Progenitor cell of endocrine pancreas (in vitro differentiated cells): ENCODE measurements around the gene XKR7. TPM values are rescaled to one million over a fixed set of nuclear protein-coding genes. Genes with fewer than 3 reads are reported as not detected.

Source experiments
- DNase-seq: peaks from one replicate; pipeline ENCODE4 v3.0.0; 2021; ENCODE audit warnings: low spot score; ENCODE audit not compliant: unreplicated experiment
- H3K27ac Mint-ChIP-seq: 2 replicates; pipeline ENCODE4 v1.8.0; 2021; ENCODE audit warnings: mild to moderate bottlenecking, moderate library complexity, mixed read lengths
- H3K27me3 Mint-ChIP-seq: 2 replicates; pipeline ENCODE4 v1.8.0; 2021; ENCODE audit warnings: mixed read lengths
- H3K36me3 Mint-ChIP-seq: 2 replicates; pipeline ENCODE4 v1.8.0; 2022; ENCODE audit warnings: mixed read lengths; ENCODE audit not compliant: insufficient read depth
- H3K4me1 Mint-ChIP-seq: 2 replicates; pipeline ENCODE4 v1.8.0; 2021; ENCODE audit warnings: low read depth, mixed read lengths
- H3K4me3 Mint-ChIP-seq: 2 replicates; pipeline ENCODE4 v1.8.0; 2021; ENCODE audit warnings: low read depth, mild to moderate bottlenecking, moderate library complexity, mixed read lengths
- H3K9me3 Mint-ChIP-seq: 2 replicates; pipeline ENCODE4 v1.8.0; 2021; ENCODE audit warnings: low read depth, mixed read lengths
- CTCF ChIP-seq: fragments of 200-600 bp; sonication (generic); IDR thresholded peaks from one replicate; pipeline ENCODE4 v1.5.0; 2021; ENCODE audit warnings: antibody characterized with exemption, mild to moderate bottlenecking; ENCODE audit not compliant: unreplicated experiment
- total RNA-seq: library from RNA; stranded (reverse); gene quantifications from 2 replicates; pipeline ENCODE4 v1.2.1, GENCODE V29; 2021

XKR7 gene
- total RNA-seq, 1 donor from 2014 or later: 2.7 TPM

- Mint-ChIP-seq H3K9me3 (no peaks in the 10 kb centered on the region), H3K4me1 (no peaks in the 10 kb centered on the region), H3K4me3 (no peak overlapping the region), H3K27me3 (peaks cover 61% of the 10 kb centered on the region), H3K36me3 (no peaks in the 10 kb centered on the region), H3K27ac (no peak overlapping the region)
- TF ChIP-seq CTCF: no peak
- no peak for DNase-seq
Observed at GRCh38 chr20:32036252-32036651, 68.3 kb downstream of the XKR7 start.

- no peak overlapping the region for H3K27ac Mint-ChIP-seq
- no peak for TF ChIP-seq CTCF
- H3K9me3 Mint-ChIP-seq: no peaks in the 10 kb centered on the region
- no peaks in the 10 kb centered on the region for H3K36me3 Mint-ChIP-seq
- H3K27me3 Mint-ChIP-seq: peaks cover 60% of the 10 kb centered on the region
- H3K4me3 Mint-ChIP-seq: no peak overlapping the region
- no peaks in the 10 kb centered on the region for H3K4me1 Mint-ChIP-seq
- no peak for DNase-seq
Observed at GRCh38 chr20:32036716-32037485, 69.0 kb downstream of the XKR7 start.

GRCh38 chr20:32037929-32038328 is 70.0 kb downstream of the XKR7 start:
- Mint-ChIP-seq H3K36me3 (no peaks in the 10 kb centered on the region), H3K4me1 (no peaks in the 10 kb centered on the region), H3K4me3 (no peak overlapping the region), H3K27me3 (peaks cover 58% of the 10 kb centered on the region), H3K9me3 (no peaks in the 10 kb centered on the region), H3K27ac (no peak overlapping the region)
- DNase-seq: no peak
- TF ChIP-seq CTCF: no peak

- H3K9me3 Mint-ChIP-seq: no peaks in the 10 kb centered on the region
- peaks cover 55% of the 10 kb centered on the region for H3K27me3 Mint-ChIP-seq
- no peak overlapping the region for H3K27ac Mint-ChIP-seq
Observed at GRCh38 chr20:32040142-32040953, 72.4 kb downstream of the XKR7 start.

More at GRCh38 chr20:32040142-32040953, 72.4 kb downstream of the XKR7 start:
- Mint-ChIP-seq H3K4me1 (no peaks in the 10 kb centered on the region), H3K36me3 (no peaks in the 10 kb centered on the region), H3K4me3 (no peak overlapping the region)
- TF ChIP-seq CTCF: no peak
- DNase-seq: no peak
